Progenitor cell of endocrine pancreas (in vitro differentiated cells): Measurements from ENCODE around the gene OR13A1. TPM values are rescaled to one million over a fixed set of nuclear protein-coding genes. Genes with fewer than 3 reads are reported as not detected.
"Not testable (repeated sequence)": the region's sequence is repeated elsewhere in the genome, so short reads cannot be mapped to it uniquely, and the experiment has no call there.

Source experiments
- DNase-seq: peaks from one replicate; pipeline ENCODE4 v3.0.0; 2021; ENCODE audit warnings: low spot score; ENCODE audit not compliant: unreplicated experiment
- H3K27ac Mint-ChIP-seq: 2 replicates; pipeline ENCODE4 v1.8.0; 2021; ENCODE audit warnings: mild to moderate bottlenecking, moderate library complexity, mixed read lengths
- H3K27me3 Mint-ChIP-seq: 2 replicates; pipeline ENCODE4 v1.8.0; 2021; ENCODE audit warnings: mixed read lengths
- H3K36me3 Mint-ChIP-seq: 2 replicates; pipeline ENCODE4 v1.8.0; 2022; ENCODE audit warnings: mixed read lengths; ENCODE audit not compliant: insufficient read depth
- H3K4me1 Mint-ChIP-seq: 2 replicates; pipeline ENCODE4 v1.8.0; 2021; ENCODE audit warnings: low read depth, mixed read lengths
- H3K4me3 Mint-ChIP-seq: 2 replicates; pipeline ENCODE4 v1.8.0; 2021; ENCODE audit warnings: low read depth, mild to moderate bottlenecking, moderate library complexity, mixed read lengths
- H3K9me3 Mint-ChIP-seq: 2 replicates; pipeline ENCODE4 v1.8.0; 2021; ENCODE audit warnings: low read depth, mixed read lengths
- total RNA-seq: library from RNA; stranded (reverse); gene quantifications from 2 replicates; pipeline ENCODE4 v1.2.1, GENCODE V29; 2021
- TF ChIP-seq, protein P1 (sequence below): fragments of 200-600 bp; sonication (generic); IDR thresholded peaks from one replicate; pipeline ENCODE4 v1.5.0; 2021; ENCODE audit warnings: antibody characterized with exemption, mild to moderate bottlenecking; ENCODE audit not compliant: unreplicated experiment

Gene OR13A1
- total RNA-seq, 1 donor from 2014 or later, result 0.38 TPM

DNA sequence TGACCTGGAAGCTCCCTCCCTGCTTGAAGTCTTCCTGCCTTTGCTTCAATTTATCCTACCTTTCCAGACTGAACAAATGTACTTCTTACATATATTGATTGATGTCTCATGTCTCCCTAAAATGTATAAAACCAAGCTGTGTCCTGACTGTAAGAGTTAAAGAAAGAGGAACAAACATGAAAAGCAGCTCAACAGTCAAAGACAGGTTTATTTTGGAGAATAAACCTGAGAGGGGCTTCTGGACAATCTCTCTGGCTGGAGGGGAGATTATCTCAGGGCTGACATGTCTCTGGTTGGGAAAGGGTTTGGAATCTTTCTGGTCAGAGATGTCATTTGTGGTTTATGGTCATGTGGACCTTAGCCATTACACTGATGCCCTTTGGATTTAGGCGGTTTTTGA lies 41.0 kb downstream of the OR13A1 start:
- Mint-ChIP-seq H3K9me3 (peaks cover 33% of the 10 kb centered on the region), H3K27me3 (no peaks in the 10 kb centered on the region), H3K4me1 (peaks cover 6% of the 10 kb centered on the region), H3K36me3 (peaks cover 3% of the 10 kb centered on the region), H3K27ac (no peak overlapping the region), H3K4me3 (no peak overlapping the region)
- no peak for DNase-seq
- TF ChIP-seq, protein P1, sequence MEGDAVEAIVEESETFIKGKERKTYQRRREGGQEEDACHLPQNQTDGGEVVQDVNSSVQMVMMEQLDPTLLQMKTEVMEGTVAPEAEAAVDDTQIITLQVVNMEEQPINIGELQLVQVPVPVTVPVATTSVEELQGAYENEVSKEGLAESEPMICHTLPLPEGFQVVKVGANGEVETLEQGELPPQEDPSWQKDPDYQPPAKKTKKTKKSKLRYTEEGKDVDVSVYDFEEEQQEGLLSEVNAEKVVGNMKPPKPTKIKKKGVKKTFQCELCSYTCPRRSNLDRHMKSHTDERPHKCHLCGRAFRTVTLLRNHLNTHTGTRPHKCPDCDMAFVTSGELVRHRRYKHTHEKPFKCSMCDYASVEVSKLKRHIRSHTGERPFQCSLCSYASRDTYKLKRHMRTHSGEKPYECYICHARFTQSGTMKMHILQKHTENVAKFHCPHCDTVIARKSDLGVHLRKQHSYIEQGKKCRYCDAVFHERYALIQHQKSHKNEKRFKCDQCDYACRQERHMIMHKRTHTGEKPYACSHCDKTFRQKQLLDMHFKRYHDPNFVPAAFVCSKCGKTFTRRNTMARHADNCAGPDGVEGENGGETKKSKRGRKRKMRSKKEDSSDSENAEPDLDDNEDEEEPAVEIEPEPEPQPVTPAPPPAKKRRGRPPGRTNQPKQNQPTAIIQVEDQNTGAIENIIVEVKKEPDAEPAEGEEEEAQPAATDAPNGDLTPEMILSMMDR, result no peak

GRCh38 chr10:45267777-45268176 lies 47.6 kb downstream of the OR13A1 start:
- not testable (repeated sequence) for H3K27ac Mint-ChIP-seq, H3K27me3 Mint-ChIP-seq, H3K36me3 Mint-ChIP-seq, H3K4me1 Mint-ChIP-seq, DNase-seq, H3K4me3 Mint-ChIP-seq
- H3K9me3 Mint-ChIP-seq, result peaks cover 48% of the 10 kb centered on the region

- Mint-ChIP-seq H3K4me1 (peaks cover 18% of the 10 kb centered on the region), H3K36me3 (peaks cover 1% of the 10 kb centered on the region), H3K9me3 (peaks cover 44% of the 10 kb centered on the region), H3K4me3 (no peak overlapping the region), H3K27ac (no peak overlapping the region), H3K27me3 (no peaks in the 10 kb centered on the region)
- TF ChIP-seq, protein P1, result no peak
- no peak for DNase-seq
Measured at GRCh38 chr10:45265996-45266395, 49.4 kb downstream of the OR13A1 start.

GRCh38 chr10:45261946-45262345 lies 53.5 kb downstream of the OR13A1 start:
- TF ChIP-seq, protein P1, result no peak
- no peak for DNase-seq
- peak overlapping the region; percentile 71 for H3K27ac Mint-ChIP-seq

DNA sequence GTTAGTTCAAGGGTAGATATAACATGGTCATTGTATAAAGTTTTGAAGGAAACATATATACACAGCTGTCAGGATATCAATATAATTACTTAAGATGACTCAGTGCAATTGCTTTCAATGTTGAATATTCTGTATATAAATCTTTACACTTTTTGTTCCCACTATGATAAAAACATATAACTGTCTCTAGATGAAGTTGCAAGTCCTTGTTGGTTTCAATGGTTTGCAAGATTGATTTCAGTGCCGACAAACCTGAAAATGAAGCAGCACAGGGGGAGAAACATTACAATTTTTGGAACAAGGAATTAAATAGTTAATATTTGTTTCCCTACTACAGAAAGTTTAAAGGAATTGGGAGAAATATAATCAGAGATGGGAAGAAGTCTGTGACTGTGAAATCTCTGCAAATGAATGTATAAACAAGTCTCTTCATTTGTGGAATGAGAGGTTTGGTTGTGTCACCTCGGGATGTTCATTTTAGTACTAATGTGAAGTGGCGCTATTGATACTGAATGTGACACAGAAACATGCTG lies 54.1 kb downstream of the OR13A1 start:
- H3K36me3 Mint-ChIP-seq, result peaks cover 4% of the 10 kb centered on the region

More at GRCh38 chr10:45261946-45262345, 53.5 kb downstream of the OR13A1 start:
- H3K27me3 Mint-ChIP-seq, result no peaks in the 10 kb centered on the region
- peak overlapping the region; percentile 24 for H3K4me3 Mint-ChIP-seq
- peaks cover 4% of the 10 kb centered on the region for H3K36me3 Mint-ChIP-seq
- H3K9me3 Mint-ChIP-seq, result peaks cover 15% of the 10 kb centered on the region
- peaks cover 24% of the 10 kb centered on the region for H3K4me1 Mint-ChIP-seq

GRCh38 chr10:45260635-45261034 lies 54.8 kb downstream of the OR13A1 start:
- peak overlapping the region; percentile 95 for H3K27ac Mint-ChIP-seq
- not testable (repeated sequence) for H3K36me3 Mint-ChIP-seq, H3K27me3 Mint-ChIP-seq, DNase-seq
- peaks cover 24% of the 10 kb centered on the region for H3K4me1 Mint-ChIP-seq
- peaks cover 12% of the 10 kb centered on the region for H3K9me3 Mint-ChIP-seq
- peak overlapping the region; percentile 42 for H3K4me3 Mint-ChIP-seq

More for the DNA sequence above, 54.1 kb downstream of the OR13A1 start:
- TF ChIP-seq, protein P1, result no peak
- Mint-ChIP-seq H3K4me1 (peaks cover 24% of the 10 kb centered on the region), H3K4me3 (no peak overlapping the region), H3K9me3 (peaks cover 12% of the 10 kb centered on the region), H3K27ac (peak overlapping the region; percentile 95), H3K27me3 (no peaks in the 10 kb centered on the region)
- no peak for DNase-seq

GRCh38 chr10:45259786-45260495 lies 55.5 kb downstream of the OR13A1 start:
- peaks cover 24% of the 10 kb centered on the region for H3K4me1 Mint-ChIP-seq
- not testable (repeated sequence) for DNase-seq, H3K27ac Mint-ChIP-seq

More at GRCh38 chr10:45259786-45260495, 55.5 kb downstream of the OR13A1 start:
- not testable (repeated sequence) for H3K4me3 Mint-ChIP-seq, H3K9me3 Mint-ChIP-seq, H3K36me3 Mint-ChIP-seq, H3K27me3 Mint-ChIP-seq
